Measurements from ENCODE around the gene SLC43A2. TPM values are rescaled to one million over a fixed set of nuclear protein-coding genes. Genes with fewer than 3 reads are reported as not detected.

SLC43A2 gene
- total RNA-seq, 1 experiment from 2014 or later, result 0.06 TPM

- Histone ChIP-seq H3K27ac (ENCODE audit: low read depth, low read length, poor library complexity, severe bottlenecking) (no peak overlapping the region), H3K4me1 (ENCODE audit: insufficient read depth, low read length, poor library complexity, severe bottlenecking) (no peaks in the 10 kb centered on the region), H3K27me3 (replicated peaks; ENCODE audit: insufficient read depth, low read depth, low read length, poor library complexity) (no peaks in the 10 kb centered on the region), H3K4me3 (ENCODE audit: low read depth, low read length, poor library complexity, severe bottlenecking) (no peak overlapping the region), H3K36me3 (ENCODE audit: insufficient read depth, low read length, poor library complexity, severe bottlenecking) (no peaks in the 10 kb centered on the region), H3K9me3 (ENCODE audit: low read depth, low read length, poor library complexity, severe bottlenecking) (no peaks in the 10 kb centered on the region)
- intact Hi-C loops (cut with micrococcal nuclease; ENCODE audit: unreplicated experiment), result no loop called here
- no TSS peak for BruUV-seq (replicated peaks)
- ChIA-PET POLR2A (ENCODE audit: low non-redundant PET) (no interaction called here), CTCF (no interaction called here)
- TF ChIP-seq CTCF (conservative IDR thresholded peaks at IDR 0.05; ENCODE audit: low read depth, low read length) (no peak), EZH2 (IDR thresholded peaks at IDR 0.05; ENCODE audit: borderline replicate concordance, low read depth, low read length, poor library complexity, severe bottlenecking) (no peak)
- DNase-seq (ENCODE audit: low spot score), result no peak
Measured at GRCh38 chr17:1584167-1584566, 44.5 kb downstream of the SLC43A2 start.

GRCh38 chr17:1583556-1583955 lies 45.1 kb downstream of the SLC43A2 start:
- no peak overlapping the region for H3K4me3 ChIP-seq (ENCODE audit: low read depth, low read length, poor library complexity, severe bottlenecking)
- CTCF ChIA-PET, result no interaction called here
- intact Hi-C loops (cut with micrococcal nuclease; ENCODE audit: unreplicated experiment), result no loop called here
- POLR2A ChIA-PET (ENCODE audit: low non-redundant PET), result no interaction called here
- no peaks in the 10 kb centered on the region for H3K36me3 ChIP-seq (ENCODE audit: insufficient read depth, low read length, poor library complexity, severe bottlenecking)
- TF ChIP-seq EZH2 (IDR thresholded peaks at IDR 0.05; ENCODE audit: borderline replicate concordance, low read depth, low read length, poor library complexity, severe bottlenecking) (no peak), CTCF (conservative IDR thresholded peaks at IDR 0.05; ENCODE audit: low read depth, low read length) (no peak)
- H3K27me3 ChIP-seq (replicated peaks; ENCODE audit: insufficient read depth, low read depth, low read length, poor library complexity), result no peaks in the 10 kb centered on the region
- H3K9me3 ChIP-seq (ENCODE audit: low read depth, low read length, poor library complexity, severe bottlenecking), result no peaks in the 10 kb centered on the region
- DNase-seq (ENCODE audit: low spot score), result no peak
- no peak overlapping the region for H3K27ac ChIP-seq (ENCODE audit: low read depth, low read length, poor library complexity, severe bottlenecking)
- BruUV-seq (replicated peaks), result no TSS peak
- no peaks in the 10 kb centered on the region for H3K4me1 ChIP-seq (ENCODE audit: insufficient read depth, low read length, poor library complexity, severe bottlenecking)

GRCh38 chr17:1582374-1582773 lies 46.3 kb downstream of the SLC43A2 start:
- Histone ChIP-seq H3K4me3 (ENCODE audit: low read depth, low read length, poor library complexity, severe bottlenecking) (no peak overlapping the region), H3K27ac (ENCODE audit: low read depth, low read length, poor library complexity, severe bottlenecking) (no peak overlapping the region), H3K4me1 (ENCODE audit: insufficient read depth, low read length, poor library complexity, severe bottlenecking) (no peaks in the 10 kb centered on the region), H3K9me3 (ENCODE audit: low read depth, low read length, poor library complexity, severe bottlenecking) (no peaks in the 10 kb centered on the region), H3K36me3 (ENCODE audit: insufficient read depth, low read length, poor library complexity, severe bottlenecking) (no peaks in the 10 kb centered on the region), H3K27me3 (replicated peaks; ENCODE audit: insufficient read depth, low read depth, low read length, poor library complexity) (no peaks in the 10 kb centered on the region)
- POLR2A ChIA-PET (ENCODE audit: low non-redundant PET), result no interaction called here
- no peak for DNase-seq (ENCODE audit: low spot score)
- intact Hi-C loops (cut with micrococcal nuclease; ENCODE audit: unreplicated experiment), result no loop called here
- CTCF ChIA-PET, result no interaction called here
- TF ChIP-seq EZH2 (IDR thresholded peaks at IDR 0.05; ENCODE audit: borderline replicate concordance, low read depth, low read length, poor library complexity, severe bottlenecking) (no peak), CTCF (conservative IDR thresholded peaks at IDR 0.05; ENCODE audit: low read depth, low read length) (no peak)
- no TSS peak for BruUV-seq (replicated peaks)

Data from A673 (cell line).